ENCODE data around the gene VSTM2B. TPM values are rescaled to one million over a fixed set of nuclear protein-coding genes. Genes with fewer than 3 reads are reported as not detected.

VSTM2B gene
- total and polyA plus RNA-seq, 2 of the 13 experiments (the other 11 are each of a cell fraction or from before 2014, with no cell fraction given): not detected

DNA sequence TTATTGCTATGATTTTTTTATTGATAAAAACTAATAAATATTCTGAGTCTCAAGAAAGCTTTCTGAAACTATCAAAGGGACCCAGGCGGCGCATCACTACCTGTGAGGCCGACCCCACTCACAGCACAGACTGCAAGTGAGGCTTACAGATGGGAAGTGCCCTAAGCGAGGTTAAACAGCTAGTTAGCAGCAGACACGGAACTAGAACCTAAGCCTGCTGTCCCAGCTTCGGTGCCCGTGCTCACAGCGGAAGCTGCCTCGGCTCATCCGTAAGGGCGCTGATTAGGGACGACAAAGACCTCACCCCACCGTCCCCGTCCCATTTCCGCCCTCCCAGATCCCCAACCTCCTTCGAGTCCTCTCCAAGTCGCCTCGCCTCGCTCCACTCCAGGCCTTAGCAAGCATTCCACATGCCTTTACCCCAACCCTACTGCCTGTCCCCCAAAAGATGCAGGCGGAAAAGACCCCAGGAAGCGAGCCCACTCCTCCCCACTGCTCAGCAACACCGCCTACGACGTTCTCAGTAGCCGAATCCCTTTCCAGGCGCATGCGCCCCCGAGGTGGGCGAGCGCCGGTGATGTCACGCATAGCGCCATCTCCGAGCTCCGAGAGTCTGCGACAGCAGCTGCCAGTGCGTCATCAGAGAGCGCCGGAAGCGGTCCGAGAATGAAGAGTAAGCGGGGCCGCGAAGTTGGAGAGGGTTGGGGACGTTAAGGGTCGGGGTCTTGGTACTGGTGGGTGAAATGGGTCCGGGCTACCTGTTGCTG, 80.0 kb downstream of the VSTM2B start, which contains the start of gene POP4 (continued):
- TF ChIP-seq ZNF556 (CRISPR knock-in tag; IDR thresholded peaks at IDR 0.05; ENCODE audit: borderline replicate concordance): peak; percentile 88
- TF ChIP-seq ZFP36L1 (CRISPR knock-in tag; IDR thresholded peaks at IDR 0.05): no peak
- TF ChIP-seq ZNF235 (CRISPR knock-in tag; IDR thresholded peaks at IDR 0.05; ENCODE audit: borderline replicate concordance): peak; percentile 69; the same call in 1 of the 2 replicates
- peak; percentile 84; the same call in 1 of the 2 replicates for TF ChIP-seq THAP9 (CRISPR knock-in tag; IDR thresholded peaks at IDR 0.05; ENCODE audit: borderline replicate concordance)
- no peak for TF ChIP-seq ZC3H4 (CRISPR knock-in tag; IDR thresholded peaks at IDR 0.05; ENCODE audit: borderline replicate concordance)
- TF ChIP-seq, protein P1, sequence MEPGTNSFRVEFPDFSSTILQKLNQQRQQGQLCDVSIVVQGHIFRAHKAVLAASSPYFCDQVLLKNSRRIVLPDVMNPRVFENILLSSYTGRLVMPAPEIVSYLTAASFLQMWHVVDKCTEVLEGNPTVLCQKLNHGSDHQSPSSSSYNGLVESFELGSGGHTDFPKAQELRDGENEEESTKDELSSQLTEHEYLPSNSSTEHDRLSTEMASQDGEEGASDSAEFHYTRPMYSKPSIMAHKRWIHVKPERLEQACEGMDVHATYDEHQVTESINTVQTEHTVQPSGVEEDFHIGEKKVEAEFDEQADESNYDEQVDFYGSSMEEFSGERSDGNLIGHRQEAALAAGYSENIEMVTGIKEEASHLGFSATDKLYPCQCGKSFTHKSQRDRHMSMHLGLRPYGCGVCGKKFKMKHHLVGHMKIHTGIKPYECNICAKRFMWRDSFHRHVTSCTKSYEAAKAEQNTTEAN (CRISPR knock-in tag; conservative IDR thresholded peaks at IDR 0.05): no peak
- TF ChIP-seq FOXK1 (CRISPR knock-in tag; IDR thresholded peaks at IDR 0.05; ENCODE audit: borderline replicate concordance, low read depth): peak; percentile 84; the same call in 1 of the 2 replicates
- peak; percentile 70; the same call in 1 of the 2 replicates for TF ChIP-seq KDM5B (CRISPR knock-in tag; IDR thresholded peaks at IDR 0.05; ENCODE audit: borderline replicate concordance)
- TF ChIP-seq NFKBIZ (CRISPR knock-in tag; IDR thresholded peaks at IDR 0.05): peak; percentile 32; the same call in 1 of the 2 replicates
- peak; percentile 66; the same call in 1 of the 2 replicates for TF ChIP-seq ZNF276 (CRISPR knock-in tag; IDR thresholded peaks at IDR 0.05; ENCODE audit: low read depth)
- no peak for TF ChIP-seq ZNF570 (CRISPR knock-in tag; IDR thresholded peaks at IDR 0.05; ENCODE audit: borderline replicate concordance)
- TF ChIP-seq, protein P2, sequence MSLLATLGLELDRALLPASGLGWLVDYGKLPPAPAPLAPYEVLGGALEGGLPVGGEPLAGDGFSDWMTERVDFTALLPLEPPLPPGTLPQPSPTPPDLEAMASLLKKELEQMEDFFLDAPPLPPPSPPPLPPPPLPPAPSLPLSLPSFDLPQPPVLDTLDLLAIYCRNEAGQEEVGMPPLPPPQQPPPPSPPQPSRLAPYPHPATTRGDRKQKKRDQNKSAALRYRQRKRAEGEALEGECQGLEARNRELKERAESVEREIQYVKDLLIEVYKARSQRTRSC (CRISPR knock-in tag; IDR thresholded peaks at IDR 0.05; ENCODE audit: low read depth): no peak
- TF ChIP-seq NAIF1 (CRISPR knock-in tag; IDR thresholded peaks at IDR 0.05; ENCODE audit: borderline replicate concordance): no peak
- no peak for TF ChIP-seq NFATC3 (CRISPR knock-in tag; IDR thresholded peaks at IDR 0.05)
- peak; percentile 89 for TF ChIP-seq ZNF891 (CRISPR knock-in tag; IDR thresholded peaks at IDR 0.05)
- 0 out of 2 replicates have a peak, but pooled peaks have one; percentile 74 for TF ChIP-seq PAWR (CRISPR knock-in tag; IDR thresholded peaks at IDR 0.05; ENCODE audit: borderline replicate concordance)
- TF ChIP-seq ZNF7 (CRISPR knock-in tag; IDR thresholded peaks at IDR 0.05): no peak
- peak; percentile 67; the same call in 1 of the 2 replicates for TF ChIP-seq ZNF331 (CRISPR knock-in tag; IDR thresholded peaks at IDR 0.05)
- TF ChIP-seq CREB3 (CRISPR knock-in tag; IDR thresholded peaks at IDR 0.05): no peak
